MM.1S (cell line): Measurements from ENCODE around the gene UBASH3A.

Experiments used
- EZH2 ChIP-seq: fragments of 300-600 bp; sonication (generic); optimal IDR thresholded peaks from 2 replicates; pipeline ENCODE3; 2017; ENCODE audit warnings: low read depth, mild to moderate bottlenecking, antibody characterized with exemption, low read length, mixed read lengths
- EZH2phosphoT487 ChIP-seq: fragments of 300-600 bp; sonication (generic); IDR thresholded peaks from 2 replicates; pipeline ENCODE4 v1.6.1; 2018; ENCODE audit warnings: antibody characterized with exemption, low read length
- TF ChIP-seq, protein P1 (sequence below): fragments of 300-600 bp; sonication (generic); IDR thresholded peaks from 2 replicates; pipeline ENCODE4 v1.5.1; 2016; ENCODE audit warnings: antibody characterized with exemption, low read length, mixed read lengths

- TF ChIP-seq, protein P1, sequence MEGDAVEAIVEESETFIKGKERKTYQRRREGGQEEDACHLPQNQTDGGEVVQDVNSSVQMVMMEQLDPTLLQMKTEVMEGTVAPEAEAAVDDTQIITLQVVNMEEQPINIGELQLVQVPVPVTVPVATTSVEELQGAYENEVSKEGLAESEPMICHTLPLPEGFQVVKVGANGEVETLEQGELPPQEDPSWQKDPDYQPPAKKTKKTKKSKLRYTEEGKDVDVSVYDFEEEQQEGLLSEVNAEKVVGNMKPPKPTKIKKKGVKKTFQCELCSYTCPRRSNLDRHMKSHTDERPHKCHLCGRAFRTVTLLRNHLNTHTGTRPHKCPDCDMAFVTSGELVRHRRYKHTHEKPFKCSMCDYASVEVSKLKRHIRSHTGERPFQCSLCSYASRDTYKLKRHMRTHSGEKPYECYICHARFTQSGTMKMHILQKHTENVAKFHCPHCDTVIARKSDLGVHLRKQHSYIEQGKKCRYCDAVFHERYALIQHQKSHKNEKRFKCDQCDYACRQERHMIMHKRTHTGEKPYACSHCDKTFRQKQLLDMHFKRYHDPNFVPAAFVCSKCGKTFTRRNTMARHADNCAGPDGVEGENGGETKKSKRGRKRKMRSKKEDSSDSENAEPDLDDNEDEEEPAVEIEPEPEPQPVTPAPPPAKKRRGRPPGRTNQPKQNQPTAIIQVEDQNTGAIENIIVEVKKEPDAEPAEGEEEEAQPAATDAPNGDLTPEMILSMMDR, result no peak
- no peak for TF ChIP-seq EZH2phosphoT487
- no peak for TF ChIP-seq EZH2
Observed at GRCh38 chr21:42391297-42391696, 12.4 kb upstream of the UBASH3A start.
